NCI-H524 treated with DMSO at 0.1 percent for 48 hours (cell line): Measurements from ENCODE around the gene PAIP2.
"Not testable (repeated sequence)": the region's sequence is repeated elsewhere in the genome, so short reads cannot be mapped to it uniquely, and the experiment has no call there.

Source experiments
- DNase-seq: peaks from one replicate; lab custom pipeline; 2025; lab: John Stamatoyannopoulos, UW

The PAIP2 gene

DNA sequence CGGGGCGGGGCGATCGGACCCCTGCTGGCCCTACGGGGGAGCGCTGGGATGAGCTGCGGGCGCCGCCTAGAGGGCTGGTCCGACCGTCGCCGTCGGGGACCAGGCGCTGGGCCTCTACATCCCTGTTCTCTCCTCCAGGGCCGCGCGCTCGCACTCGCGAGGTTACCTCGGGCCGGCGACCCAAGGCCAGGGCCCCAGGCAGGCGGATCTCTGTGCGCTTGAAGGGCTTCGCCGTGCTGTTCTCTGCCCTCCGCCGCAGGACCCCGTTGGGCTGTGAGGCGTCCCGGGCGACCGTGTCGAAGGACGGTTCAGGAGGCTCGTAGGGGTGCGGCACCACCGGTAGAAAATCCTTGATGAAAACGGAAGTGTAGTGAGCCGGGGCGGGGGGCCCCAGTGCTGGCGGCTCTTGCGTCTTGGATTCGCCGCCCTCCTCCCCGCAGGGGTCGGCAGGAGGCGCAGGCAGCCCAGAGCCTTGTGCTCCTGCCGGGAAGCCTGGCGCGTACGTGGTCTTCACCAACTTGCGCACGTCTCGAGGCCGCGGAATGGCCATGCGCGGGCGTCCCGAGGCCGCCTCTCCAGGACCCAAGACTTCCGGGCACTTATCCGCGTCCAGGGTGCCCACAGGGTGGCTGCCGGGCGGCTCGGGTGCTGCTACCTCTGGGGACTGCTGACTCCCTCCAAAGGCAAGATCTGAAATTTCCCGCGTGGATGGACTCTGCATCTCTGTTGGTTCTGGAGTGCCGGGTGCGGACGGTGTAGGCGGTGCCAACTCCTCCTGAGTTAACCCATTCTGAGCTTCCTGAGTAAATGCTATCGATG is 51.2 kb downstream of the PAIP2 start:
- no peak for DNase-seq

DNA sequence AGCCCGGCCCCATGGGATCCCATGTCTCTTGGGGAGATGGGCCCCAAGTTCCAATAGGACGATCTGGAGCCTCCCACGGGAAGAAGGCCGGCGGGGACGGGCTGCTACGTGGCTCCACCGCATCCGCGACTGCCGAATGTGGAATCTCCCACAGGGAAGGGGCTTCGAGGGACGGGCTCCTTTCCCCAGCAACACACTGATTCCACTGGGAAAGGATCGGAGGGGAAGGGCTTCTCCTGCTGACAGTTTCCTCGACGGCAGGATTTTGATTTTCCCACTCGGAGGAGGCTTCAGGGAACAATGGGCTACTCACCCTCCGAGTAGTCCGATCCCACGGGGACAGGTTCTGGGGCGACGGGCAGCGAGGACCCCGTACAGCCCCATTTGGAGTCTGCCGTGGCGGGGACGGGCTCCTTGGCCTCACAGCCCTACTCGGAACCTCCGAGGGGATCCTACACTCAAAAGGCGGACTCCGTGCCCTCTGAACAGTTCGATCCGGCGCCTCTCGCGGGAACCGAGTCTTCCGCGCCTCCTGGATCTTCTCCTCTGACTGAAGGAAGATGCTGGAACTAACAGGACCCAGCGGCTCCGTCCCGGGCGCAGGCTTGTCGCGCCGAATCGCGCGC is 52.0 kb downstream of the PAIP2 start:
- no peak for DNase-seq

DNA sequence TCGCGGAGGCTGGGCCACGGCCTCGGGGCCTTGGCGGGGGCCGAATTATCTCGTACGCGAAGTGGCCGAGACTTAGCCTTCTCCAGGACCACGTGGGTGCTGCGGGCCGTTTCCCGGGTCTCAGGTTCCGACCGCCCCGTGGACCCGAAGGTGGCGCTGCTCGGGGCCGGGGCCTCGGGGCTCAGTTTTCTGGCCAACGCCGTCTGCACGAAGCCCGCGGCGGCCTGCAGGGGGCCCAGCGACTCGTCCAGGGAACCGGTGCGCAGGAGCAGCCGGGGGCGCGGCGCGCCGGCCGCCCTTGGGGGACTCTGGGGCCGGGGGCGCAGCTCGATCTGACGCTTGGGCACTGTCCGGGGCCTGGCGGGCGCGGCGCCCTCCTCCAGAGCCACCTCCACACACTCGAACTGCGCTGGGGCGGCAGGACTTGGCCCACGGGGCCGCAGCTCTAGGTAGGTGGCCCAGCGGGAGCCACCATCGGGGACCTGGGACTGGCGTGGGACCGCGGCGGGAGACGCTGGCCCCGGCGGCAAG is 52.5 kb downstream of the PAIP2 start:
- no peak for DNase-seq

DNA sequence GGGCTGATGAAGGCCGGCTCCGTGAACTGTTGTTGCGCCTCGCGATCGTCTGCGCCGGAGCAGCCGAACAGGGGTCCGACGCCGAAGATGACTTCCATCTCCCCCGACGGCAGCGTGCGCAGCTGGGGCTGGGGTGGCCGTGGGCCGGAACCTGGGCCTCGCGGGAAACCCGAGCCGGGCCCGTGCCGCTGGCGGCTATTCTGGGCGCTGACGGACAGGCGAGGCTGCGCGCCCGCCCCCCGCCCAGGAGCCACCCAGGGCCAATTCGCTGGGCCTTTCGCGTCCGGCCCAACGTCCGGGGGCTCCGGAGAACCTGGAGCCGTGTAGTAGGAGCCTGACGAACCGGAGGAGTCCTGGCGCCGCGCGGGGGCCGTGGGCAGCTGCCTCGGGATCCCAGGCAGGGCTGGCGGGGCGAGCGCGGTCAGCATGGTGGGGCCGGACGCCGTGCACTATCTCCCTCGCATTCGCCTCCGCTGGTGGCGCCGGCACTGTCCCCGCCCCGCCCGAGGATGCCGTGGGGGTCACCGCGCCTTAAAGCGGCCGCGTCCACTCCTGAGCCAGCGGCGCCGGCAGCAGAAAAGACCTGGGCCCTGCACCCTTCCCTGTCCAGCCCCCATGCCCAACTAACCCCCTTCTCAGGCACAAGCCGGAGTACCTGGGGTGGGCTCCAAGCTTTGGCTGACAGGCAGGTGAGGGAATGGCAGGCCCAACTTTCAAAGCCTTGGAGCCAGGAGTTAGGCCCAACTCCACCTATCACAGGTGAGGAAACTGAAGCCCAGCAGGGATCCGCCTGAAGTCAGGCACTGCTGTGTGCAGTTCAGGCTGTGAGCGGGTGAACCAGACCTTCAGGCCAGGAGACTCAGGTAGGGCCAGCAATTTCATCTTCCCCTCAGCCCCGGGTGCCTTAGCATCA is 53.3 kb downstream of the PAIP2 start, which contains the start of gene PROB1:
Gene PROB1 (minus strand): TSS at position 451 of the 913 bp plus-strand sequence. CDS start 23 bp downstream, at position 428.
- no peak for DNase-seq

DNA sequence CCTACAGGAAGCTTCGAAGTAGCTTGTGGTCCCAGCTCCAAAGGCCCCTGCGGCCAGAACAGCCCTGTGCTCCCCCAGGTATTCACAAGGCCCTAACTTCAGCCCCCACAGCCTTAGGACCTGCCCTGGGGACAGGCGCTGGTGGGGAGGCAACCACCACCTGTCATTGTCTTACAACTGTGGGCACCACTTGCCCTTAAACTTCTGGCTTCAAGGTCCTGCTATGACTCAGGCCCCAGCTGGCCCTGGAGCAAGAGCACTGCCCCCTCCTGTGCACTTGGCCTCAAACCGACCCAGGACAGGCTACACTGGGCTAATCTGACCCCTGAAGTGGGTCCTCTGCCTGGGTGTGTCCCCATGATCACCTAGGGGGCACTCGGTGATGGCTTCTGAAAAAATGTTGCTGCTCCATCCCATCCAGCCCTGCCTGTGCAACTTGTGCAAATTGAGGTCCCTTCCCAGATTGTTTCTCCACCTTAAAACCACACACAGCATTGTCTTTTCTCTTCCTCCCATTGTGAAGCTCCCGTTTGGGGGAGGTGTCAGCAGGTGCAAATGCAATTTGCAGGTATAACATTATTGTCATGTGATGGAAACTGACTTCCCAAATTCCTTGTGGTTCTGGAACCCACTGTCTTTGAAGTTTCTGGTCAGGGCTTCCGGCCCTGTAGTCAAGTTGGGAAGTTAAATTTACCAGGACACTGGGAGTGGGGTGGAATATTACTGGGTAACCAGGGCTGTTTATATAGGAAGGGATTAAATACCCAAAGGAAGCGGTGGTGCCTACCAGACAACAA is 54.4 kb downstream of the PAIP2 start:
- DNase-seq = no peak

DNA sequence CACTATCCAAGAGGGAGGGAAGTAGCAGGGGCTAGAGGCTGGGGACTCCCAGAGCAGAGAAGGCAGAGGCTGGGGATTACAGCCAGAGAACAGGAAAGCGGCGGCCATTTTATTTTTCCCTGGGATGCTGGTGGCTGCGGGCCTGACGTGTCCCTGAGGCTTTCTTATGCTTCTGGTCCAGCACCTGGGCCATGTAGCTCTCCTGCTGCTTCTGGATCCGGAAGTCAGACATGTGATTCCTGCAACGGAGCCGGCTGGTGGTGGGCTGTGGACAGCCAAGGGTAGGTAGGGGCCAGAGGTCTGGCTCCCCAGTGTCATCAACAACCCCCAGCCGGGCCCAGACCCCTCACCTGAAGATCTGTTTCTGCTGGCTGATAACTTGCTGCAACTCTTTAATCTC is 55.0 kb downstream of the PAIP2 start:
- DNase-seq = no peak

DNA sequence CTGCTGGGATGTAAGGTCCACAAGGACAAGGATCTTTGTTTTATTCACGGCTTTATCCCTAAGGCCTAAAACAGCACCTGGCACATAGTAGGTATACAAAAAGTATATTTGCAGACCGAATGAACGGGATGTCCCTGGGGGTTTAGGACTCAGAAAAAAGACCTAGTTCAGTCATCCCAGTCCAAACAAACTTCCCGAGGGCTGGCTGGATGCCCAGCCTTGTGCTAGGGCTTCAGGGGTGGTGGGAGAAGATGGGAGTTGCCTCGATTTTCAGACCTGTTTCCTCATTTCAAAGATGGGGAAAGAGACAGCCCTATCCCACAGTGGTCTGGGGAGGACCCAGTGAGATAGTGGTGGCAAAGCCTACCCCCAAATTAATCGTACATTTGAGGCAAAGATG is 56.3 kb downstream of the PAIP2 start:
- DNase-seq = no peak

DNA sequence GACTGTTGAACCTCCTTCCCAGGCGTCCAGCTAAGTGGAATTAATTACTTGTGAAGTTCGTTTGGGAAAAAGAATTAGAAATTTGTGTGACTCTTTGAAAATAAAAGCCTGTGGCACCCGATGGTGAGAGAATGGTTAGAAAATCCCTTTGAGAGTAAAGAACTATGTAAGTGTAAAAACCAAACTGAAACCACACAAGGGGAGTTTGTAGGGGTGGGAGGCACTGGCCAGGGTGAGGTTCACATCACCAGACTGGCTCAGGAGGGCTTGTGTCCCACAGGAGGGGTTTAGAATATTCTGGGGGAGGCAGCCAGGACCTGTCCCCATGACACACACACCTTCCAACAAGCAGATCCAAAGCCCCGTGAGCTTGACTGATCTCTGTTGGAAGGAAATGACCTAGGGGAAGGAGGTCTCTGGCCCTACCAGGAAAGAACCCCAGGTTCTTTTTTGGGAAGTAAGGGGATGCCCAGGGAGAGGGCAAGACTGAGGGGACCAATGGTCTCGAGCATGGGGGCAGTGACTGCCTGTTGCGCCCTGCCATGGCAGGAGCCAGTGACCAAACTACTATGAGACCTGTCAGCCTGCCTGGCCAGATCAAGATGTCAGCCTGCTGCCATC is 58.0 kb downstream of the PAIP2 start:
- DNase-seq = no peak

DNA sequence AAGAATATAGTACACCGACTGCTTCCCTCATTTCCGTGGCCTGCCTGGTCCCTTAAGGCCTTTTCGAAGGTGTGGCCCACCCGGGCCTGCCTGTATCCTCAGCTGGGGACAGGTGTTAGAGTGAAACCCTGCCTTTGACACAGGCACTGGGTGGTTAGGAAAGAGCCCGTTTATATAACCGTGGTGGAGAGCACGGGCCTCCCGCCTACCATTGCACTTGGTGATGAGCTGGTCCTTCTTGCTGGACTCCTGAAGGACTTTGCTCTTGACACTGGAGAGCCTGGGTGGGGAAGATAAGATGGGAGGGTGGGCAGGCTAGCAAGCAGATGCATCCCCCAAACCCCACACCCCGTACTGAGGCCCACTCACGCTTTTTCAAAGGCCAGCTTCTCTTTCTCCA is 59.9 kb downstream of the PAIP2 start:
- DNase-seq = no peak

DNA sequence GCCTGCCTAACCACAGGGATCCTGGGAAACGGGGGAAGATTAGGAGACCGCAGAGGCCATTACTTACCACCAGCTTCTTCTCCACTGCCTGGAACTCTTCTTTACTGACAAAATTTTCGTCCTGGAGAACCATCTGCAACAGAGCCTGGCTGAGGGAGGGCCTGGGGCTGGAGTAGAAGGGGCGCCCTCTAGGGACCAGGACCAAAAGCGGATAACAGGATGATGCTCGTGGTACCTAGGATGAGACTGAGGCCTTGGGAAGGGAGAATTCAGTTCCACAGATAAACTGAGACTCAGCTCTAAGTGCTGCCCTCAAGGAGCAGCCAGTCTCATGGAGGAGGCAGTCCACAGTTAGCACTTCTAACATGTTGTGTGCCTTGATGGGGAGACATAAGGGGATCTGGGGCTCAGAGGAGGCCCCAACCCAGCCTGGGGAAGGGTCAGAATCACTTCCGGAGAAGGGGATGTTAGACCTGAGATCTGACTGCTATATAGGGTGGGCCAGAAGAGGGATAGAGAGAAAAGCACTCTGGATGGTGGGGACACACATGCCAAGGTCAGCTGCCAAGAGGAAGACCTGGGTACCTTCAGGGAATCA is 61.0 kb downstream of the PAIP2 start:
- no peak for DNase-seq

DNA sequence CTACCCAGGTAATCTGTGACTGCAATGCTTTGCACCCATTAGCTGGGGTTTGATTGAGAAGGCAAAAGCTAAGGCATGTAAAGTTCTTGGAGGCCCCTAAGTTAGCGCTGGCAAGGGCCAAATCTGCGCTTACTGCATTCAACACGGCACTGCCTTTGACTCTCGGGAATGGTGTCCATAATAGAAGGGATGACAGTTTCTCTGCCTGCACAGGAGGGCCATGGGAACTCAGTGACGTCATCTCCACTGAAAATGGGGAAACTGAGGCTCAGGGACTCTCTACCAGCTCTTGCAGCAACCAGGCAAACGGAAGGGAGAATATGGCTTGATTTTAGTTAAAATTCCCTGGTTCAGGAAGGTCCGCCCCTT is 61.7 kb downstream of the PAIP2 start:
- DNase-seq = no peak

DNA sequence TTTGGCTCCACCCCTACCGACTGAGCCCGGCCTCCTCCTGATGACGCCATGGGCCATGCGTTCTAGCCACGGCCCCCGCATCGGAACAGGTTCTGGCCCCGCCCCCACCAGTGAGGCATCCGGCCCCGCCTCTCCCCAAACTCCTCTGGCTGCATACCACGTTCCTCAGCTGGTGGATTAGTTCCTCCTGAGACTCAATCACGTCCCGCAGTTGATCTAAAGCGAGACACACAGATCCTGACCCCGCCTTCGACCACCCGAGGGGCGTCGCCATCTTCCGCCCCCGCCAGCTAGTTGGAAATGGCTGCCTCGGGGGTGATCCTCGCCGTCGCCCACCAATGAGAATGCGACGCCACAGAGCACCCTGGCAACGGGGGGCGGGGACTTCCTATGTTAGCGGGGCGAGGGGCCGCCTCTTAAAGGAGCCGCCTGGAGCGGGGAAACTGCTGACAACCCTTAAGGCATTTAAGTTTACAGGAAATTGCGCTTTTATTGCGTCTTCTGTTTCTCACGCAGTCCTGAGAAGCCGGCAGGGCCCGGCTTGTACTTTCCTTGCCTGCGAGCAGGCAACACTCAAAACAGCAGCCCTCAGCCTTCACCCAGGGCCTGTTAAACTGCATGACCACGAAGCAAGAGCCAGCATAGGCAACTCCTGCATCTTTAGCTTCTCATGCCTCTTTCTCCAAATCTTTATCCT is 62.3 kb downstream of the PAIP2 start, which contains the start of gene SPATA24:
Gene SPATA24 (minus strand): TSS at position 303 of the 697 bp plus-strand sequence. CDS start 29 bp downstream, at position 274.
- DNase-seq = peak; percentile 89

DNA sequence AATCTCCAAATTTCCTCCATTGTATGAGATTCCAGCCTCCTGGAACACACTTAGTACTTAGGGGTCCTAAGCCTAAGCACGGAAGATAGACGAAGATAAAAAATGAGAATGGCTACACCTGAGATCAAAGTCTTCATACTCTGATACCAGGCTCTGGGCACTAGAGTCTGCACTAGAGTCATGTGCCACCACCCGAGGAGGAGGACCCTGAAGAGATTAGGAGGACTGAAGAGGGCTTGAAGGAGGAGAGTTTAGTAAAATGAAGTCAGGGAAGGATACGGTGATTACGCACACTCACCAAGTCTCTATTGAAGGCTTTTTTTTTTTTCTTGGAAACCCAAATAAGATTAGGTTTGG is 62.8 kb downstream of the PAIP2 start:
- DNase-seq = no peak

DNA sequence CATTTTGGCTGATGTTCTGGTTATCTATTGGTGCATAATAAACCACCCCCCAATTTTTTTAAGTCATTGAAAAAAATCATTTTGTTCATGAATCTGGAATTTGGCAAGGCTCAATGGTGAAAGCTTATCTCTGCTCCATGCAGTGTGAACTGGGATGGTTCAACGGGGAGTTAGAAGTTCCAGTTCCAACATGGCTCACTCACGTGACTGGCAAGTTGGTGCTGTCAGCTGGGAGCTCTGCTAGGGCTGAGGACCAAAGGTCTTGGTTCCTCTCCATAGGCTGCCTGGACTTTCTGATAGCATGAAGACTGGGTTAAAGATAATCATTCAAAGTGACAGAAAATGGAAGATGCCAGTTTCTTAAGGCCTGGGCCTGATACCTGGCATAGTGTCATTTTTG is 65.3 kb downstream of the PAIP2 start:
- DNase-seq = no peak

DNA sequence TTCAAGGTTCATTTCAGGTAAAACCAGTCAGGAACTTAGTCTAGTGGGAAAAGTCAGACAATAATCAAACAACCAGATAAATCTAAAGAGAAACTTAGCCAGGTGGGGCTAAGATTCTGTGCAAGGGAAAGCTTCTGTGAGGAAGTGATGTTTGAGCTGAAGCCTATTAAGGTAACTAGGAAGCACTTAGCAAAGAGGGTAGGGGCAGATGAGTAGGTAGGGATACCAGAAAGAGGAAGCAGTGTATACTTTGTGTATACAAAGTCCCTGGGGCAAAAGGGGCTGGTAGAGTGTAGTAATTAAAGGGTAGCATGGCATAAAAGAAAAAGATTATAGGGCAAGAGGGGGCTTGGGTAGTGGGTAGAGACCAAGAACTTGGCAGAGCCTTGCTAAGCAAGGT is 65.9 kb downstream of the PAIP2 start:
- DNase-seq = no peak

DNA sequence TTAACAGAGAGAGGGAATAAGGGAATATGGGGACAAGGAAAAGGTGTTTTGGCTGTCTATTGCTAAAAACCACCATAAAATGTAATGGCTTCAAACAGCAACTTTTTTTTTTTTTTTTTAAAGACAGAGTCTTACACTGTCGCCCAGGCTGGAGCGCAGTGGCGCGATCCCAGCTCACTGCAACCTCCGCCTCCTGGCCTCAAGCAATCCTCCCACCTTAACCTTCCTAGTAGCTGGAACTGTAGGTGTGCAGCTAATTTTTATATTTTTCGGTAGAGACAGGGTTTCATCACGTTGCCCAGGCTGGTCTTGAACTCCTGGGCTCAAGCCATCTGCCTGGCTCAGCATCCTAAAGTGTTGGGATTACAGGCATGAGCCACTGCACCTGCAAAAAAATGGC is 66.5 kb downstream of the PAIP2 start:
- no peak for DNase-seq

DNA sequence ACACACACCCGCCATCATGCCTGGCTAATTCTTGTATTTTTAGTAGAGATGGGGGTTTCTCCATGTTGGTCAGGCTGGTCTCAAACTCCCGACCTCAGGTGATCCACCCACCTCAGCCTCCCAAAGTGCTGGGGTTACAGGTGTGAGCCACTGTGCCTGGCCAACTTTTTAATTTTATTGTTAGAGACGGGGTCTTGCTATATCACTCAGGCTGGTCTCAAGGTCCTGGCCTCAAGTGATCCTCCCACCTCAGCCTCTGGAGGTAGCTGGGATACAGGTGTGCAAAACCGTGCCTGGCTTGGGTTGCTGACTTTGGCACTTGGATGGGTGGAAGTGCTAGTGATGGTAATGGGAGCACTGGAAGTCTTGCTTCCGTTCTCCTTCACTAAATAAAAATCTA is 67.5 kb downstream of the PAIP2 start:
- DNase-seq = not testable (repeated sequence)

DNA sequence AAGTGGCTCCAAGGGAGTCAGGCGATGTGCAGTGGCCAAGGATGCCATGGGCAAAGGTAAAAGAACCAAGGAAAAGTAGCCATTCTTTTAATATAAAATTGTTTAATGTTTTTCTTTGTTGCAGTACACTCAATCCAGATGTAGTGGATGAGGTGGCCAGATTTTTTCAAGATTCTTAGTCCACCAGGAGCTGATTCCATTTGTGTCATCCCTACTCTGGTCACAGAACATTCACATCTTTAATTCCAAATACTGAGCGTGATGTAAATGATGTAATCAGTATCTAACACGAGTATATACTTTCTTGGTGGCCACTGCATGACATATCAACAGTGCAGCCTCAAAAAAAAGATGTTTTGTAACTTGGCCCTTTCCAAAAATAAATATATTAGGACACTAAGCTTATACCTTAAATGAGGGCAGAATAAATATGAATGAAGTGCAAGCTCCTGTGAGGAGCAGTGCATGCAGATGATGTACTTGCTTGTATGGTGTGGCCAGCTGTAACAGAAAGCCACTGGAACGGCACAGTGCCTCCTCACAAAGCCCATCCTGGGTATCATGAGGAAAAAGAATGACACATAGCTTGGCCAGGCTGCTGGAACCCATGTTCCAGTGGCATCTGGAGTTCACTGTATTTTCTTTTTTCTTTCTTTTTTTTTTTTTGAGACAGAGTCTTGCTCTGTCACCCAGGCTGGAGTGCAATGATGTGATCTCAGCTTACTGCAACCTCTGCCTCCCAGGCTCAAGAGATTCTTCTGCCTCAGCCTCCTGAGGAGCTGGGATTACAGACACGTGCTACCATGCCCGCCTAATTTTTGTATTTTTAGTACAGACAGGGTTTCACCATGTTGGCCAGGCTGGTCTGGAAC is 68.7 kb downstream of the PAIP2 start:
- DNase-seq = no peak
